ENCODE results near the gene CNKSR3. TPM values are rescaled to one million over a fixed set of nuclear protein-coding genes. Genes with fewer than 3 reads are reported as not detected.

Gene CNKSR3
- total and polyA plus RNA-seq, 12 donors, result 4.2 to 42.2 (median 24.1) TPM

DNA sequence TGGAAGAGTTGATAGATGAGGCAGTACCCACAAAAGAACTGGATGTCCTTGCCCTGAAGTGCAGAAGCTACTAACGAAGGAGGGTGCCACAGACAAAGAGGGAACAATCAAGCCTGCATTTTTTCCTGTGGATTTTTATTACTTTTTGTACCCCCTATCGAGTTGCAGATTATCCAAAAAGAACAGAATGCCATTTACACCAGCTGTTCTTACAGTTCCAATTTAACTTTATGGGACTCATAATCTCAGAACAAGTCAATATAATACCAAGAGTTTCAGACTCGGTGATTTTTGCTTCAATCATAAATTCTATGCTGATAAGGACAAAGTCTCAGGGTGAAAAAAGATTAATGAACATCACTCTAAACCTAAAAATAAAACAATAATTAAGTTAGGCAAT is 4.0 kb upstream of the CNKSR3 start:
- 83 to 95% methylated on average over 3 of the region's 3 CpGs for WGBS, 2 donors
- Histone ChIP-seq H3K4me1 (peaks cover 0 to 36% (median 19%) of the 10 kb centered on the region in 9 donors), H3K4me3 (no peak overlapping the region), H3K27me3 (peaks cover 0 to 14% (median 0%) of the 10 kb centered on the region in 7 donors), H3K9me3 (no peaks in the 10 kb centered on the region), H3K36me3 (no peaks in the 10 kb centered on the region), H3K27ac (no peak overlapping the region)
- ATAC-seq, result no peak
- TF ChIP-seq, protein P1, sequence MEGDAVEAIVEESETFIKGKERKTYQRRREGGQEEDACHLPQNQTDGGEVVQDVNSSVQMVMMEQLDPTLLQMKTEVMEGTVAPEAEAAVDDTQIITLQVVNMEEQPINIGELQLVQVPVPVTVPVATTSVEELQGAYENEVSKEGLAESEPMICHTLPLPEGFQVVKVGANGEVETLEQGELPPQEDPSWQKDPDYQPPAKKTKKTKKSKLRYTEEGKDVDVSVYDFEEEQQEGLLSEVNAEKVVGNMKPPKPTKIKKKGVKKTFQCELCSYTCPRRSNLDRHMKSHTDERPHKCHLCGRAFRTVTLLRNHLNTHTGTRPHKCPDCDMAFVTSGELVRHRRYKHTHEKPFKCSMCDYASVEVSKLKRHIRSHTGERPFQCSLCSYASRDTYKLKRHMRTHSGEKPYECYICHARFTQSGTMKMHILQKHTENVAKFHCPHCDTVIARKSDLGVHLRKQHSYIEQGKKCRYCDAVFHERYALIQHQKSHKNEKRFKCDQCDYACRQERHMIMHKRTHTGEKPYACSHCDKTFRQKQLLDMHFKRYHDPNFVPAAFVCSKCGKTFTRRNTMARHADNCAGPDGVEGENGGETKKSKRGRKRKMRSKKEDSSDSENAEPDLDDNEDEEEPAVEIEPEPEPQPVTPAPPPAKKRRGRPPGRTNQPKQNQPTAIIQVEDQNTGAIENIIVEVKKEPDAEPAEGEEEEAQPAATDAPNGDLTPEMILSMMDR (IDR thresholded peaks at IDR 0.05), result no peak
- no peak for DNase-seq
- intact Hi-C loops (cut with DNase I), result loop anchor here in 6 of 10 donors (5.0 to 10.0 kb wide), 9 partner anchors 70 to 220 kb away; partner anchors contain the start of gene SCAF8 (in 1 of the 6)

DNA sequence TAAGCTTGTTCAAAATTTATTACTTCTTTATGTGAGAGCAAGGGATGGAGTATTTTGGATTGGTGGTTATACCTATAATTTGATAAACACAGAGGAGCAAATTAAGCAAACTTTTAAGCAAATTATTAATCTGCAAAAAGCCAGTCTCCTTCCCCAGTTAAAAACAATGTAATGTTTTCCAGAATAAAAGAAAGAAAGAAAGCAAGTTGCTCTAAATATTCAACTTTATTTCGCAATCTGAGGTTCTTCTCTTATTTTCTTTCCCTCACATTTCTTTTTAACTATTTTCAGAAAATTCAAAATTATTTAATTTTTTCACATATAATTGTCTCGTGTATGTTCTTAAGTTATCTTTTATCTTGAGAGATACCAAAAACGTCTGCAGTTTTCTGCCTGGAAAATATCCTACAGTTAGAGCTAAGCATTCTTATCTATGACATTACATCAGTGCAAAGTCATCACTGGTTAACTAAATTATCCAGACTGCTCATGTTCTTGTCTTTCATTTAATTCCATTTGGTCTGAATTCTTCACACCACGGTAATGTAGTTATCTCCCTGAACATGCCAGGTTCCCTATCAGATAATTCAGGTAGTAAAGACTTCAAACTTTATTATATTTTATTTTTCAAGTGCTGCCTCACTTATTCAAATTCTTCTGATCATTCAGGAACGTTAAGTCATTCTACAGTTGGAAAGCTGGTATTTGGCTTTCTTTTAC is 3.3 kb upstream of the CNKSR3 start:
- Histone ChIP-seq H3K27me3 (peaks cover 0 to 21% (median 0%) of the 10 kb centered on the region in 7 donors), H3K4me3 (no peak overlapping the region), H3K4me1 (peaks cover 0 to 38% (median 22%) of the 10 kb centered on the region in 9 donors), H3K36me3 (no peaks in the 10 kb centered on the region), H3K27ac (no peak overlapping the region), H3K9me3 (no peaks in the 10 kb centered on the region)
- DNase-seq (no peak), ATAC-seq (no peak)
- TF ChIP-seq, protein P1 (IDR thresholded peaks at IDR 0.05), result no peak
- intact Hi-C loops (cut with DNase I), result loop anchor here in 6 of 10 donors (5.0 to 10.0 kb wide), 9 partner anchors 71 to 221 kb away; partner anchors contain the start of gene SCAF8 (in 1 of the 6)
- 54 to 63% methylated on average over 5 of the region's 5 CpGs for WGBS, 2 donors

DNA sequence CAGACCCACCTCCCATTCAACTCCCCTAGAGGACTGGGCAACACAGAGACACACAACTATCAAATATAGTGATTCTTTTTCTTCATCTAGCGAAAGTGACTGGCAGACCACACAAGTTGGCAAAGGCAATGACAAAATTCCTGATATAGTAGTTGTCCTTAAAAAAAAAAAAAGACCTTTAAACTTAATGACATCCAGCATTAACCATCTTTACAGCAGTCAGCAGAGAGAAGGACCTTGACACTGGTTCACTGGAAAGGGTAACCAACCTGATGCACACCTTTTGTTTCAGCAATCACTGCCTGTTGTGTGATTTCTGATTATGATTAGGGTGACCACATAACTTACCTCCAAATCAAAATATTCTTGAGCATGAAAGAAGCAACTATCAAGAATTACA is 1.7 kb upstream of the CNKSR3 start:
- no peak for ATAC-seq
- intact Hi-C loops (cut with DNase I), result loop anchor here in 6 of 10 donors (5.0 to 10.0 kb wide), 9 partner anchors 73 to 223 kb away; partner anchors contain the start of gene SCAF8 (in 1 of the 6)
- TF ChIP-seq, protein P1 (IDR thresholded peaks at IDR 0.05), result no peak
- no peaks in the 10 kb centered on the region for H3K9me3 ChIP-seq
- peaks cover 0 to 28% (median 0%) of the 10 kb centered on the region in 7 donors for H3K27me3 ChIP-seq
- peak overlapping the region in 1 of 10 donors; percentile 1 for H3K27ac ChIP-seq
- no peaks in the 10 kb centered on the region for H3K36me3 ChIP-seq
- no peak for DNase-seq
- H3K4me3 ChIP-seq, result no peak overlapping the region
- peaks cover 3 to 53% (median 32%) of the 10 kb centered on the region in 9 donors for H3K4me1 ChIP-seq
- 93 to 100% methylated on average over 1 of the region's 1 CpG for WGBS, 2 donors

DNA sequence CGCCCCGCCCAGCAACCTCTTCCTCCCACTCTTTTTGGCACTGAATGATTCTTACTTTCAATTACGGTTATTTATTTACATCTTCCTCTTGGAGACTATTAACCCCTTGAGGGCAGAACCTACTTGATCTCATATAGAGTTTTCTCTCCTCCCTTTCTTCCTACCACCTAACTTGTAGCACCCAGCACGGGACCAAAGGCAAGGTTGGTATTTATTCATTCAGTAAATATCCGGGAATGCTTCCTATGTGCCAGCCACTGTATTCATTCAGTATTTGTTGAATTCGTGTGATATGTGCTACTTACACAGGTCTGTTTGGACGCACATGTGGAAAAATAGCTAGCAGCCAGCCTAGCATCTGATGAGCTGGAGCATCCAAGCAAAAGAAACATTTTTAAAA is 1.3 kb upstream of the CNKSR3 start:
- Histone ChIP-seq H3K4me3 (no peak overlapping the region), H3K27ac (peak overlapping the region in 1 of 10 donors; percentile 1), H3K27me3 (peaks cover 0 to 28% (median 0%) of the 10 kb centered on the region in 7 donors), H3K4me1 (peaks cover 3 to 55% (median 32%) of the 10 kb centered on the region in 9 donors), H3K9me3 (no peaks in the 10 kb centered on the region), H3K36me3 (no peaks in the 10 kb centered on the region)
- ATAC-seq (no peak), DNase-seq (no peak)
- 35 to 47% methylated on average over 5 to 7 of the region's 7 CpGs for WGBS, 2 donors
- TF ChIP-seq, protein P1 (IDR thresholded peaks at IDR 0.05), result no peak
- intact Hi-C loops (cut with DNase I), result loop anchor here in 6 of 10 donors (2.0 to 10.0 kb wide), 10 partner anchors 73 to 223 kb away; partner anchors contain the start of gene SCAF8 (in 1 of the 6)

All from heart right ventricle (tissue), 16 donors.